ENCODE results near the gene VSTM4. TPM values are rescaled to one million over a fixed set of nuclear protein-coding genes. Genes with fewer than 3 reads are reported as not detected.

VSTM4 gene, protein sequence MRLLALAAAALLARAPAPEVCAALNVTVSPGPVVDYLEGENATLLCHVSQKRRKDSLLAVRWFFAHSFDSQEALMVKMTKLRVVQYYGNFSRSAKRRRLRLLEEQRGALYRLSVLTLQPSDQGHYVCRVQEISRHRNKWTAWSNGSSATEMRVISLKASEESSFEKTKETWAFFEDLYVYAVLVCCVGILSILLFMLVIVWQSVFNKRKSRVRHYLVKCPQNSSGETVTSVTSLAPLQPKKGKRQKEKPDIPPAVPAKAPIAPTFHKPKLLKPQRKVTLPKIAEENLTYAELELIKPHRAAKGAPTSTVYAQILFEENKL
- total RNA-seq = 1.2 and 1.6 TPM in 2 replicates

DNA sequence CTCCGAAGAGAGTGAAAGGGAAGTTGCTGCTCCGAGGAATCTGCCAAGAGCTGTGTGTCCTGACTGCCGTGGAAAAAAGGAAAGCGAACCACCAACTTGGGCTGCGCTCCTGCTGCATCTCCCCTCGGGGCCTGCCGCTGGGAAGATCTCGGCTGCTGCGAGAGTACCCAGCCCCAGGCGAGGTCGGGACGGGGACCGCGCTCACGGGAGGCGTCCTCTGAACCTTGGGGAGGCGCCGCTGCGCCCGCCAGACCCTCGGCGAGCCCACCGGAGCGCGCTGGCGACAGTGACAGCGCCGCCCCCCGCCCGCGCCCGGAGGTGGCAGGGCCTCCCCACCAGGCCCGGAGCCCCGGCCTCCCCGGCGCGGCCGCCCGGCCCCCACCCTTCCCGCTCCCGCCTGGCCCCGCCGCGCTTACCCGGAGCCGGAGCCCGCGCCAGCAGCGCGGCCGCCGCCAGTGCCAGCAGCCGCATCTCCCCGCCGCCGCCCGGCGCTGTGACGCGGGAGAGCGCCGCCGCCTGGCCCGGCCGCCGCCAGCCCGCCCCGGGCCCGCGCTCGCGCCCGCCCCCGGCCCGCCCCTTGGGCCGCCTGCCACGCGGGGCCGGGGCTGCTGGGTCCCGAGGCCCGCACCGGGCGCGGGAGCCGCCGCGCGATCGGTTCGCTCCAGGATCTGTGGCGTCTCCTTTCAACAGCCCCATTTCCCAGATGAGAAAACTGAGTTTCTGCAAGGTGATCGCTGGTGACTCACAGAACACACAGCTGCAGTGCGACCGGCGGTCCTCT, at the start of gene VSTM4:
TSS of gene VSTM4 (minus strand) at position 508 of the 781 bp plus-strand sequence. CDS start at position 471, 37 bp downstream.

DNA sequence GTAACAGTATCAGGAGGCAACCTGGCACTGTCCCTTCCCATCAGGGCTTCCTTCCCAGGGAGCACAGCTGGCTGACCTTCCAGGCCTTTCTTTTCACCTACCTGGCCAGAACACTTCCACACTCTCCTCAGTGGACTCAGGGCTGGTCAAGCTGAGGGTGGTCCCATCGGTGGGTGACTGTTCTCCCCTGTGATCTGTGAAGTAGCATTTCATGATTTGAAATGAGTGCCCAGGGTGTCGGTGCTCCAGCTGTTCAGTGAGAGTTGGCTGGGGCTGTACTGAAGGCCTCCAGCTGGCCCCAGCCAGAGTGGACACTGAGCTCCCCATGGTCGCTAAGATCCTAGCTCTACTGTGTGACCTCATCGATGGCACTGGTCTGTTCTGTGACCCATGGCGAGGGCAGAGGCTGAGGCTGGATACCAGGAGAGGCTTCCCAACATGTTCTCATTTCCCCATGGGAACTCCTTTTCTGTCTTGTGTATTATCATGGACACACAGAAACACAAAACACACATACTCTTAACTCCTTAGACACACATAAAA, 18.5 kb upstream of the VSTM4 start, which contains the start of gene FAM170B:
TSS of gene FAM170B (minus strand) at position 316 of the 543 bp plus-strand sequence. CDS start at position 213, 103 bp downstream.

Other genes with a start within 250 kb of the VSTM4 start
- not detected in 2 replicates for gene LRRC18, start 175.7 kb downstream of the VSTM4 start, total RNA-seq
- not detected in 2 replicates for gene FAM170B, start 18.5 kb upstream of the VSTM4 start, total RNA-seq
- gene TMEM273, start 72.9 kb upstream of the VSTM4 start, total RNA-seq = not detected in 2 replicates
- not detected in 2 replicates for gene C10orf71, start 183.6 kb upstream of the VSTM4 start, total RNA-seq

Data from smooth muscle cell of the umbilical artery (primary cell).